OCI-LY7 (cell line): ENCODE results near the gene AUTS2.

Source experiments
- CTCF ChIP-seq: fragments of 200-600 bp; sonication (generic); conservative IDR thresholded peaks from 2 replicates; pipeline ENCODE4 v1.5.1; 2014; ENCODE audit warnings: mild to moderate bottlenecking, antibody characterized with exemption, low read length, moderate library complexity, mixed read lengths
- EZH2phosphoT487 ChIP-seq: fragments of 200-600 bp; sonication (generic); IDR thresholded peaks from 2 replicates; pipeline ENCODE4 v1.6.1; 2018; ENCODE audit warnings: low read depth, borderline replicate concordance, mild to moderate bottlenecking, mixed run types, antibody characterized with exemption, low read length, moderate library complexity, mixed read lengths

GRCh38 chr7:70177166-70177565 lies 578.9 kb downstream of the AUTS2 start:
- TF ChIP-seq CTCF (no peak), EZH2phosphoT487 (no peak)
